ENCODE data around the gene OSBPL10. TPM values are rescaled to one million over a fixed set of nuclear protein-coding genes. Genes with fewer than 3 reads are reported as not detected.

Gene OSBPL10
- total and polyA plus RNA-seq, 9 donors = 2.5 to 36.6 (median 10.6) TPM

- Histone ChIP-seq H3K36me3 (no peaks in the 10 kb centered on the region), H3K9me3 (no peaks in the 10 kb centered on the region), H3K27me3 (no peaks in the 10 kb centered on the region), H3K4me1 (ENCODE audit: insufficient read depth) (no peaks in the 10 kb centered on the region), H3K27ac (no peak overlapping the region), H3K4me3 (no peak overlapping the region)
- no peak for DNase-seq
- TF ChIP-seq EP300 (IDR thresholded peaks at IDR 0.05) (no peak), CTCF (IDR thresholded peaks at IDR 0.05) (no peak), POLR2A (IDR thresholded peaks at IDR 0.05) (no peak)
- 90 to 96% (median 95%) methylated on average over 7 of the region's 7 CpGs for WGBS, 3 donors
- intact Hi-C loops (cut with DNase I) = no loop called here
These were observed 77.2 kb downstream of the OSBPL10 start for GRCh38 chr3:31903686-31904431.

GRCh38 chr3:31900583-31900982 lies 80.5 kb downstream of the OSBPL10 start:
- Histone ChIP-seq H3K4me1 (ENCODE audit: insufficient read depth) (no peaks in the 10 kb centered on the region), H3K27me3 (no peaks in the 10 kb centered on the region), H3K9me3 (no peaks in the 10 kb centered on the region), H3K27ac (no peak overlapping the region), H3K36me3 (no peaks in the 10 kb centered on the region), H3K4me3 (no peak overlapping the region)
- DNase-seq = no peak
- no peak for TF ChIP-seq CTCF (IDR thresholded peaks at IDR 0.05)
- TF ChIP-seq POLR2A (IDR thresholded peaks at IDR 0.05) = no peak
- intact Hi-C loops (cut with DNase I) = no loop called here

GRCh38 chr3:31896648-31897433 lies 84.2 kb downstream of the OSBPL10 start:
- Histone ChIP-seq H3K27ac (no peak overlapping the region), H3K4me3 (no peak overlapping the region), H3K4me1 (ENCODE audit: insufficient read depth) (no peaks in the 10 kb centered on the region), H3K36me3 (no peaks in the 10 kb centered on the region), H3K9me3 (no peaks in the 10 kb centered on the region), H3K27me3 (no peaks in the 10 kb centered on the region)
- no peak for TF ChIP-seq POLR2A (IDR thresholded peaks at IDR 0.05)
- no peak for TF ChIP-seq CTCF (IDR thresholded peaks at IDR 0.05)
- TF ChIP-seq EP300 (IDR thresholded peaks at IDR 0.05) = no peak
- WGBS, 3 donors = 61 to 74% (median 63%) methylated on average over 6 of the region's 6 CpGs
- no peak for DNase-seq
- intact Hi-C loops (cut with DNase I) = no loop called here

GRCh38 chr3:31896026-31896425 lies 85.0 kb downstream of the OSBPL10 start:
- 69 to 87% (median 83%) methylated on average over 1 of the region's 1 CpG for WGBS, 3 donors
- H3K9me3 ChIP-seq = no peaks in the 10 kb centered on the region
- no peak for TF ChIP-seq CTCF (IDR thresholded peaks at IDR 0.05)
- no peak for TF ChIP-seq POLR2A (IDR thresholded peaks at IDR 0.05)
- TF ChIP-seq EP300 (IDR thresholded peaks at IDR 0.05) = no peak
- no peak for DNase-seq
- no peak overlapping the region for H3K4me3 ChIP-seq
- no peaks in the 10 kb centered on the region for H3K4me1 ChIP-seq (ENCODE audit: insufficient read depth)
- H3K36me3 ChIP-seq = no peaks in the 10 kb centered on the region
- H3K27ac ChIP-seq = no peak overlapping the region
- no peaks in the 10 kb centered on the region for H3K27me3 ChIP-seq
- intact Hi-C loops (cut with DNase I) = no loop called here

All from ovary (tissue), 9 donors.